Activated T-cell treated with anti-CD3 and anti-CD28 coated beads, Interleukin-2, amount 50 U/mL, for 4 hours (primary cell): ENCODE data around the gene NGEF. TPM values are rescaled to one million over a fixed set of nuclear protein-coding genes. Genes with fewer than 3 reads are reported as not detected.

Source experiments
- ATAC-seq, 2 donors: fragments of 200-7000 bp; cut with Tn5 transposase; one replicate each; pipeline ENCODE4 v1.10.0; 2021
- DNase-seq: peaks from one replicate; pipeline ENCODE4 v3.0.0-alpha.2; 2020
- H3K27me3 Mint-ChIP-seq: one replicate; pipeline ENCODE4 v1.8.0; 2021; ENCODE audit warnings: low read depth, mixed read lengths
- H3K36me3 Mint-ChIP-seq: one replicate; pipeline ENCODE4 v1.8.0; 2022; ENCODE audit warnings: mixed read lengths; ENCODE audit not compliant: insufficient read depth
- H3K4me1 Mint-ChIP-seq: one replicate; pipeline ENCODE4 v1.8.0; 2021; ENCODE audit warnings: low read depth, mixed read lengths
- H3K4me3 Mint-ChIP-seq: one replicate; pipeline ENCODE4 v1.8.0; 2021; ENCODE audit warnings: mild to moderate bottlenecking, moderate library complexity, mixed read lengths
- H3K9me3 Mint-ChIP-seq: one replicate; pipeline ENCODE4 v1.8.0; 2021; ENCODE audit warnings: mixed read lengths
- total RNA-seq, 3 donors: library from RNA; stranded (reverse); gene quantifications; one replicate each; pipeline ENCODE4 v1.2.1, GENCODE V29; 2021

The NGEF gene
- total RNA-seq, 3 donors from 2014 or later: 0.11 to 0.94 (median 0.37) TPM

- DNase-seq: no peak
- Mint-ChIP-seq H3K4me3 (no peak overlapping the region), H3K27me3 (peaks cover 55% of the 10 kb centered on the region), H3K9me3 (no peaks in the 10 kb centered on the region), H3K4me1 (peaks cover 4% of the 10 kb centered on the region), H3K36me3 (no peaks in the 10 kb centered on the region)
- ATAC-seq: no peak
Observed at GRCh38 chr2:232931636-232932035, 81.4 kb downstream of the NGEF start.

GRCh38 chr2:232930059-232930400 lies 83.0 kb downstream of the NGEF start:
- peak in 1 of 2 donors; percentile 7 for ATAC-seq
- Mint-ChIP-seq H3K27me3 (peaks cover 63% of the 10 kb centered on the region), H3K36me3 (no peaks in the 10 kb centered on the region), H3K4me3 (no peak overlapping the region), H3K4me1 (peaks cover 7% of the 10 kb centered on the region), H3K9me3 (no peaks in the 10 kb centered on the region)
- no peak for DNase-seq

DNA sequence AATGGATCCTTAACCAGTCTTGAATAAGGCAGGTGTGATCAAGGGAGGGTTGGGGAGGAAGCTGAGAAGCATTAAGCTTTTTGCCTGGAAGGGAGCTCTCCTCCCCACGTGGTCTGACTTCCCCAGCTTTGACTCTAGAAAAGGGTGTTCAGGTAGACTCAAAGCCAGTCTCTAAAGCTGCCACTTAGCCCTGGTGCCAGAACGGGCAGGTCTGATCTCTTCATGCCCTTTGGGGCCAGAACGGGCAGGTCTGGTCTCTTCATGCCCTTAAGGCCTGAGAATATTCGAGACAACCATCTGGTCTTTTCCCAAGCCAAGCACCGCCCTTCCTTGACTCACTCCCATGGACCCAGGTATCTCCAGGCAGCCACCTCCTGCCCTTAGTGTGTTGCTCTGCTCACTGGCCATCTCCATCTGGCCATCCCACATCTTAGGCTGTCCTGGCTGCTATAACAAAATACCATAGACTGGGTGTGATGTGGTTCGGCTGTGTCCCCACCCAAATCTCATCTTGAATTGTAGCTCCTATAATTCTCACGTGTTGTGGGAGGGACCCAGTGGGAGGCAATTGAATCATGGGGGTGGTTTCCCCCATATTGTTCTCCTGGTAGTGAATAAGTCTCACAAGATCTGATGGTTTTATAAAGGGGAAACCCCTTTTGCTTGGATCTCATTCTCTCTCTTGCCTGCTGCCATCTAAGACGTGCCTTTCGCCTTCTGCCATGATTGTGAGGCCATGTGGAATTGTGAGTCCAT lies 83.6 kb downstream of the NGEF start:
- Mint-ChIP-seq H3K4me1 (peaks cover 7% of the 10 kb centered on the region), H3K4me3 (peak overlapping the region; percentile 53)
- ATAC-seq: peak; percentile 39 to 57

DNA sequence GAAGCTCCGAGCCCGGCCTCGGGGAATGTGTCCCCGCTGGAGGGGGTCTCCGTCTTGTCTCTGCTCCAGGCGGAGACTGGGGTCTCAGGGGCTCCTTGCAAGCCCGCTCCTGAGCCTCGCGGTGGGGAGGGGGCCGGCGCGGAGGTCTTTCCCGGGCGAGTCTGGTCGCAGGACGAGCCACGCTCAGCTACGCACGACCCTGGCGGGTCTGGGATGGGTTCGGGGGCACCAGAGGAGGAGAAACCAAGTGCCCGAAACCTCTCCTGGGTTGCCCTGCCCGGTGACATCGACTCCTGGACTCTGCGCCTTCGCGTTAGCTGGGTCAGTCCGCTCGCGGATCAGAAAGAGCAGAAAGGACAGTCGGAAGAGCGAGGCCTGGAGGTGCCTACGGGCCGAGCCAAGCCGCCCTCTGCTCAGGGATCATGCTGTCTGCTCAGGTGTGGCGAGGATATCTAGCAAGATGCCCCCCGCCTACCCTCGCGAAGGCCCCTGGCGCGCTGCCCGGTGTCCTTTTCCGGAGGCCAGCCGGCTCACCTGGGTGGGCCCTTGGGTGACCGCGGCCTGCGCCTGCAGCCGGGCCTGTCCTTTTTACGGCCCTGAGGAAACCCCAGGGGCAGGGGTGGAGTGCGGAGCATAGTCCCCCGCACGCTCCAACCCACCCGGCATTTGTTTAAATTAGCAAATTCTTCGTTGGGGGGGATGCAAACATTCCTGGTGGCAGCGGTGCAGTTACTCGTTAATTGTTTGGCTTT lies 84.3 kb downstream of the NGEF start:
- H3K9me3 Mint-ChIP-seq: no peaks in the 10 kb centered on the region
- ATAC-seq: no peak
- H3K27me3 Mint-ChIP-seq: peaks cover 68% of the 10 kb centered on the region

More for the DNA sequence above, 83.6 kb downstream of the NGEF start:
- Mint-ChIP-seq H3K9me3 (no peaks in the 10 kb centered on the region), H3K36me3 (no peaks in the 10 kb centered on the region), H3K27me3 (peaks cover 68% of the 10 kb centered on the region)
- no peak for DNase-seq

GRCh38 chr2:232927793-232928550 lies 85.1 kb downstream of the NGEF start:
- Mint-ChIP-seq H3K4me3 (no peak overlapping the region), H3K9me3 (no peaks in the 10 kb centered on the region), H3K36me3 (no peaks in the 10 kb centered on the region), H3K27me3 (peaks cover 68% of the 10 kb centered on the region), H3K4me1 (peaks cover 7% of the 10 kb centered on the region)
- ATAC-seq (peak; percentile 36 to 50), DNase-seq (no peak)

More for the DNA sequence above, 84.3 kb downstream of the NGEF start:
- H3K4me1 Mint-ChIP-seq: peaks cover 7% of the 10 kb centered on the region
- H3K4me3 Mint-ChIP-seq: peak overlapping the region; percentile 53
- DNase-seq: no peak
- no peaks in the 10 kb centered on the region for H3K36me3 Mint-ChIP-seq

DNA sequence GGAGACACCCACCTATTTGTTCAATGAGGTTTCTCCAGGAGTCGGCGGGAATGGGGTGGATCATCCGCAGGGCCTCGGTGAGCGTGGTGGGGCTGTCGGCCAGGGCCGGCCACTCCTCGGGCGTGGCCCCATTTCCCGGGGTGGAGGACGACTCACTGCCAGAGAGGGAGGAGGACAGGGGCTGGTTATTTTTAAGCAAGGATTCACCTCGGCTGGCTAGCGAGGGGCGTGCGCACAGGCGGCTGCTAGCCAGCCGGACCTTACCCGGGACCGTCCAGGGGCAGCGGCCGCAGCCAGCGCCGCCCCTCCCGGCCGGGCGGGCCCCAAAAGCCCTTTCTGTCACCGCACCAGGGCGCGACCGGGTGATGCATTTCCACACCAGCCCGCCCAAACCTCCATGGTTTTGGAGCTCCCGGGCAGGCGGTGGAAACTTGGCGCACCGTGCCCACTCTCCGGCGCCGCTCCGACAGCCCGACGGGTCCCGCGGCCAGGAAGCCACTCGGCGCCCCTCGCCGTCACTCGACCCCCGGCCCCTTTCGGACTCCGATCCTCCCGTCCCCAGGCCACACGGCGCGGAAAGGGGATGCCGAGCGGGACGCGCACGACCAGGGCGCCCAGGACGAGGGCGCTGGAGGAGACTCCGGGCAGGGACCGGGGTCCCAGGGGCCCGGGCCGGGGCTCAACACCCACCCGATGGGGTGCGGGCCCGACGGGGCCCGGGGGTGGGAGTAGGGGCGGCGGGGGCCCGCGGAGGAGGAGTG lies 85.8 kb downstream of the NGEF start:
- peaks cover 66% of the 10 kb centered on the region for H3K27me3 Mint-ChIP-seq
- H3K4me3 Mint-ChIP-seq: peak overlapping the region; percentile 67
- peaks cover 7% of the 10 kb centered on the region for H3K4me1 Mint-ChIP-seq
- ATAC-seq (peak; percentile 38 to 46), DNase-seq (no peak)
- H3K9me3 Mint-ChIP-seq: no peaks in the 10 kb centered on the region
- no peaks in the 10 kb centered on the region for H3K36me3 Mint-ChIP-seq

GRCh38 chr2:232926431-232926939 lies 86.6 kb downstream of the NGEF start:
- Mint-ChIP-seq H3K9me3 (no peaks in the 10 kb centered on the region), H3K4me3 (peak overlapping the region; percentile 67), H3K27me3 (peaks cover 69% of the 10 kb centered on the region), H3K4me1 (peaks cover 7% of the 10 kb centered on the region), H3K36me3 (no peaks in the 10 kb centered on the region)
- ATAC-seq (no peak), DNase-seq (no peak)

- DNase-seq (no peak), ATAC-seq (no peak)
- Mint-ChIP-seq H3K4me3 (no peak overlapping the region), H3K9me3 (no peaks in the 10 kb centered on the region), H3K27me3 (peaks cover 64% of the 10 kb centered on the region), H3K4me1 (peaks cover 7% of the 10 kb centered on the region), H3K36me3 (no peaks in the 10 kb centered on the region)
Observed at GRCh38 chr2:232925821-232926156, 87.3 kb downstream of the NGEF start.

DNA sequence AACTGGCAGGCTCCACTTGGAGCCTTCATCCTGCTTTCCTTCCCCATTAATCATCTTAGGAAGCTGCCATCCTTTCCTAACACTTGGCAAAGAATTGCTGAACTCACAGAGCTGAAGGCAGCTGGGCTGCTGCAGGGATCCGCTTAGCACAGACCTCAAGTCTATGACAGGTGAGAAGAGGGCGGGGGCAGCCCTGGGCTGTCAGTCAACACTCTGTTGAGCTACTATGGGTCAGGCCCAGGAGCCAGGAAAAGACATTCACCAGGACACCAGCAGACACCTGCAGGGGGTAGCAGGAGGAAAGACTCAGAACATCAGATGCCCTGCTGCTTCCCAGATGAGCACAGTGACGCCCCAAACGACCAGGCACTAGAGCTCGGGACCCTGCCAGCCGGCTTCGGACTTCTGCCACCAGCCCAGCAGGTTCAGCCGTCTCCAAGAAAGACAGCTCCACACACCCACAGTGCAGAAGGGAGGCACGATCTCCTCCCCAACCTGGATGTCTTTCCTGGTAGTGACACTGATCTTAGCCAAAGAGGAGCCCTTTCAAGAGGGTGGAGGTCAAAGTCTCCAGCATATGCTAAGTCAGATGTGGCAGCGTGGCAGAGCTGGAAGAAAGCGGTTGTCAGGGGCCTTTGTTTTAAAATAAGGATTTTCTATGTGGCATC lies 87.8 kb downstream of the NGEF start:
- Mint-ChIP-seq H3K27me3 (peaks cover 63% of the 10 kb centered on the region), H3K9me3 (no peaks in the 10 kb centered on the region), H3K4me1 (peaks cover 7% of the 10 kb centered on the region), H3K36me3 (no peaks in the 10 kb centered on the region), H3K4me3 (no peak overlapping the region)
- ATAC-seq (no peak), DNase-seq (no peak)

DNA sequence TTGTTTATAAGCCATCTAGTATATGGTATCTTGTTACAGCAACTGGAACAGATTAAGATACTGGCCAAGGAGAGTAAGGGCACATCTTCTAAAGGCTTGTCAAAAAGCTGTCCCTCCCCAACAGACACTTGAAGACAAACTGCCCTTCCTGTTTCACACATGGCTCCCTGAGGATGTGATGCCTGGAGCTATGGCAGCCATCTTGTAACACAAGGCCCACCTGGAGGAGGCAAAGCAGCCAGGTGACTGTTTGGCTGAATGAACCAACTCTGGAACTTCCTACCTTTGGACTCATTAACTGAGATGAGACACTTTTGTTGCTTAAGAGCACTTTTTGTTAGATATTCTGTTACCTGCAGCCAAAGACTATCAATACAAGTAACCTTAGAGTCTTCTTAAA lies 88.6 kb downstream of the NGEF start:
- Mint-ChIP-seq H3K9me3 (no peaks in the 10 kb centered on the region), H3K27me3 (peaks cover 62% of the 10 kb centered on the region), H3K36me3 (no peaks in the 10 kb centered on the region), H3K4me3 (no peak overlapping the region), H3K4me1 (peaks cover 7% of the 10 kb centered on the region)
- no peak for ATAC-seq
- DNase-seq: no peak

DNA sequence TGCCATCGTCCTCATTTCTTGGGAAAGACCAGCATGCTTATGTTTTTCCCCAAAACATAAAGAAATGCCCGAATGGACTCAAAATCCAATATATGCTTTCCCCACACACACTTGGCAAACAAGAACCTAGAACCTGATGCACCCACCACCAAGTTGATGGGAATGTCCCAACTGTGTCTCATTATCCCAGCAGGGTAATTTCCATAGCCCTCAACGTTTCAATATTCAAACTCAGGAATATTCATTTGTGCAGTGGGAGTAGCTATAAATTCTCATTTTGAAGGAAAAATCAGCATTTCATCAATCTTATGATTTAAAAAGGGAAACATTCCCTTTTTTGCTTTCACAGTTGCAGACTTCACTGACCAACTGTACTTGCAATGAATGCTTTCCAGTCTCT lies 92.3 kb downstream of the NGEF start:
- no peak for ATAC-seq
- peaks cover 60% of the 10 kb centered on the region for H3K27me3 Mint-ChIP-seq

GRCh38 chr2:232920055-232920454 lies 93.0 kb downstream of the NGEF start:
- Mint-ChIP-seq H3K27me3 (peaks cover 57% of the 10 kb centered on the region), H3K4me3 (no peak overlapping the region), H3K36me3 (no peaks in the 10 kb centered on the region), H3K9me3 (no peaks in the 10 kb centered on the region), H3K4me1 (no peaks in the 10 kb centered on the region)
- no peak for ATAC-seq
- DNase-seq: no peak

More for the DNA sequence above, 92.3 kb downstream of the NGEF start:
- Mint-ChIP-seq H3K36me3 (no peaks in the 10 kb centered on the region), H3K4me1 (no peaks in the 10 kb centered on the region), H3K9me3 (no peaks in the 10 kb centered on the region), H3K4me3 (no peak overlapping the region)
- no peak for DNase-seq

DNA sequence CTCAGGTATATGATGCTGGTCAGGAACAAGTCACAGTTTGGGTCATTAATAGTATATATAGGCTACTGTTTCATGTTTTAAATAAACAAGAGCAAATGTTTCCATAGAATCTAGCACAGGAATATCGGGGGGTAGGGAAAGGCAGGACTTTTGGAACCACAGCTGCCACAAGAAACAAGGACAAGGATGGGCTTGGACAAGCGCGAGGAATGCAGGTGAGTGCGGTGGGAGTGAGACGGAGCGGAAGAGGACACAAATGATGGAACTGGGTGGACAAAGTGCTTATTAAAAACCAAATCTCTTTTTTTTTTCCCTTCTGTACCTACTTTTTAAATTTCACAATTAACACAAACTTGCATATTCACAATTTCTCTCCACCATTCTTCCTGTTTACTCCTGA lies 93.9 kb downstream of the NGEF start:
- DNase-seq: no peak
- Mint-ChIP-seq H3K27me3 (peaks cover 51% of the 10 kb centered on the region), H3K9me3 (no peaks in the 10 kb centered on the region), H3K4me3 (no peak overlapping the region), H3K4me1 (no peaks in the 10 kb centered on the region), H3K36me3 (no peaks in the 10 kb centered on the region)
- no peak for ATAC-seq
